Activated CD8-positive, alpha-beta memory T cell treated with anti-CD3 and anti-CD28 coated beads for 24 hours (primary cell): ENCODE results near the gene GCK.

Experiments
- DNase-seq: peaks from one replicate; pipeline ENCODE4 v3.0.0-alpha.2; 2020

GCK gene

DNA sequence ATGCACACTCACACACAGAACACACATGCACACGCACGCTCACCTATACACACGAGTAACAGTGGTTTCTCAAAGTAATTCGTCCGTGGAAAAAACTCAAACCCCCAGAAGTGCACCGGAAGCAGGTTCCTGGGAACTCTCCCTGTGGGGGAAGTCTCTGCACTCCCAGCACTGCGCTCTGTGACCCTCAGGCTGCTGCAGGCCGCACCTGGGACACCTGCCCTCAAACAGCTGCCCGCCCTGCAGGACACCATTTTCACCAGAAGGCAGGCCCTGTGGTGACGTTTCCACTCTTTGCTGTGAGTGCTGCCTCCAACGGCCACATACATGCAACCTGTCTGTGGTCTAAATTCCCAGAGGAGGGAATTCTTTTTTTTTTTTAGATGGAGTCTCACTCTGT, 32.8 kb upstream of the GCK start:
- DNase-seq = no peak

- DNase-seq = no peak
Observed at GRCh38 chr7:44221231-44221791, 32.1 kb upstream of the GCK start.

DNA sequence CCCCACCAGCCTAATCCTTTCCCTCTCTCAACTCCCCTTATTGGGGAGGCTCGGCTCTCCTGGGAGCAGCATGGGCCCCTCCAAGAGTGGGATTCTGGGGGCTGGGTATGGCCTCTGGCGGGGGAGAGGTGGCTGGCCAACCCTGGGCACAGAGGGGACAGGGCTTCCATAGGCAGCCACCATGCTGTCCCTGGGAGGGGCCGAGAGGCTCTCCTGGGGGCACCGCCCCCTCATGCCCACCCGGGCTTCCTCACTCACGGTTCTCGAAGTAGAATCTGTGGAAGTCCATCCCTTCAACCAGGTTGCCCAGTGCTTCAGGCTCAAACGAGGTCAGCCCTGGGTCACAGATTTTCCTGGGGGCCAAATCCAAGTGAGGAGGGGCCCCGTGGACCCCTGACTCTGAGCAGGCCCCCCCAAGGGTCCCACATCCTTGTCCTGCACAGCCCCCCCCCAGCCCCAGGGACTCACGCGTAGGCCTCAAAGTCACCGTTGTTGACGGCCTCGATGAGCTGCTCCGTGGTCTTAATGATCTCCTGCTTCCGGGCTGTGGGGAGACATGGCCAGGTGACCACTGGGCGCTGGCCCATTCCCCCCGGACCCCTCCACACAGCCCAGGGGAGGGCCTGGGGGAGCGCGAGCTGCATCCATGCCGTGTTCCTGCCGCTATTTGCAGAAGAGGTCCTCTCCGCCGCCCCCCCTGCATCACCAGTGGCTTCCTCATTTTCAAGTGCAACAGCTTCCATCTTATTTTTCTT, 31.3 kb upstream of the GCK start:
- no peak for DNase-seq

GRCh38 chr7:44220046-44220357, 30.8 kb upstream of the GCK start:
- DNase-seq = no peak

GRCh38 chr7:44219371-44220045, 30.3 kb upstream of the GCK start:
- no peak for DNase-seq

GRCh38 chr7:44218418-44219201, 29.4 kb upstream of the GCK start:
- DNase-seq = no peak

- no peak for DNase-seq
Observed at GRCh38 chr7:44217852-44218402, 28.7 kb upstream of the GCK start.

GRCh38 chr7:44217223-44217714, 28.0 kb upstream of the GCK start:
- no peak for DNase-seq

DNA sequence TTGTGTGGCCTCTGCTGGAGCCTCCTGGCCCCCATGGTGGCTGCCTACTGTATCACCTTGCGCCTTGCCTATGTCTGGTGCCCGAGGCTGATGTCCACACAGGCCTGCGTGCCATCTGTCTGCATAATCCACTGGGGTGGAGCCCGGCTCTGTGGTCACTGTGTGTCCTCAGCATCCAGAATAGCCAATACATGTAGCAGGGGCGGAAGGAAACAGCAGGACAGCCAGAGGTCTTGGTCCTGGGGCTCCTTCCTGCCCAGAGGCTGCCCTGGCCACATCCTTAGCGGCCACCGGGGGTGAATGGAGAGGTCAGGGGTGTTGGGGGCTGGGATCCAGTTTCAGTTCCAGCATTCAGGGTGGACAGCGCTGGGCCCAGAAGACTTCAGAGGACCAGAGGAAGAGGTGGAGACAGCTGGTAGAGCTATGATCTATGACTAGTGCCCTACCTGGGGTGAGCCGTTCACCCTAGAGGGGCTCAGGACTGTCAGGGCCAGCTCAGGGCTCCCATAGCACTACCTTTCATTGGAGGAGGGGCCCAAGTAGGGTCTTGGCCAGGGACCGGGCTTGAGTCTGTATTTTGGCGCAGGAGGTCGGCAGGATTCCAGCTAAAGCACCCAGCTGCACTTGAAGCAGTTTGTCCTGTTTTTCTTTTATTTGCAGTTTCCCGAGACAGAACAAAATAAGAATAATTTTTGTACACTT, 27.4 kb upstream of the GCK start:
- DNase-seq = no peak

DNA sequence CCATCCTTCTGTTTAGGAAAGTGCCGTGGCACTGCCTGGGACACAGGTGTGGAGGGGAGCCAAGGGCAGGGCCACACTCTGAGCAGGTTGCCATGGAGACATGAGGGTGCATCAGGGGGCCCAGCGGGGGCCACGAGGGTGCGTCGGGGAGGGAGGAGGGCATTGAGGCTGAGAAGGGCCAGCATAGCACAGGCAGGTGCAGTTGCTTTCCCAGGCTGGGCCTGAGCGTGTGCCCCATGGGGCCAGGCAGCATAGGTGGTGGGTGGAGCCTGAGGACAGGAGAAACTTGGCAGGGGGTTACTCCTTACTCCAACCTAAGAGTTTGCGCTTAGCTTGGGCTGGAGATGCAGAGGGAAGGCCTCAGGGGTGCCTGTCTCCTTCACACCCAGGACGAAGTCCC, 26.8 kb upstream of the GCK start:
- DNase-seq = no peak

DNA sequence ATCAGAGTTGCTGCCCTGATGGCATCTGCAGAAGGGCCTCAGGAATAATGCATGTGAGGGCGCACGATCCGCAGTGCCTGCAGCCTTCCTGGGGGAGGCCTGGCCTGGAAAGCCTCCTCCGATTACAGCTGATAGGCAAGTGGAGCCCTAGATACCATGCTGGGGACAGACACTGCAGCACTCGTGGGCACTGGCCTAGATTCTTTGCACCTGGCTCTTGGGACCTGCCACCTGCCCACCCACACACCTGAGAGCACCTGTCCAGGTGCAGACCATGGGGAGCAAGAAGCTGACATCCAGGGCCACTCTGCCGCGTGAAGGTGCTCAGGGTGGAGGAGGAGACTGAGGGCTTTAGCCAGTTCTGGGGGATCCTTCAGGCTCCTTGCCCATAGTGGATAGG, 26.3 kb upstream of the GCK start:
- DNase-seq = no peak

- no peak for DNase-seq
Observed at GRCh38 chr7:44213877-44214388, 24.7 kb upstream of the GCK start.

DNA sequence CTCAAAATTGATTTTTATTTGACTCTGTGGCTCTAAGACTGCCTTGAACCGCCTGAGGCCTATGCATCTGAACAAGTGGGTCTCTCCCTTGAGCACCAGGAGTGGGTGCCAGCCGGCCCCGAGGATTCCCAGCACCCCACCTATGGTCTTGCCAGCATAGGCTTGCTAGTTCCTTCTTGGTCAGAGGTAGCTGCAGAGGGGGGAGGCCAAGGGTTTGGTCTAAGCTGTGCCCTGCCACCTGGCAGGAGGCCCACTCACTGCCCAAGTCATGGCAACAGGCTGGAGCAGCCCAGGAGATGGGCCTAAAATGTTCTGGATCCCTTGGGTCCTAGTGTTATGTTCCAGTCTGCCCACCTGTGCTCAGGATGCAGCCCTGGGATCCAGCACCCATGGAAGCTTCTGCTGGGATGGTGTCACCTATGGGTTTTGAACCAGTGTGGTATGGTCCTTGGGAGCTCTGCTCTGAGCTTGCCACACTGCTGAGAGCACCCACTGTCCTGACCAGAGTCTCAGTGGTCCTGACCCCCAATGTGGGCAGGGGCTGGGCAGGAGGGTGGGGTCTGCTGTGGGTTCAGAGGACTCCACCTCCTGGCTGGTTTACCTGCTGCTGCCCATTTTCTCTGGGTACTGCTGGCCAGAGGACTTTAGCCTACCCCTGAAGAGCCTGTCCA, 24.1 kb upstream of the GCK start:
- no peak for DNase-seq

- no peak for DNase-seq
Observed at GRCh38 chr7:44212581-44213184, 23.4 kb upstream of the GCK start.

DNA sequence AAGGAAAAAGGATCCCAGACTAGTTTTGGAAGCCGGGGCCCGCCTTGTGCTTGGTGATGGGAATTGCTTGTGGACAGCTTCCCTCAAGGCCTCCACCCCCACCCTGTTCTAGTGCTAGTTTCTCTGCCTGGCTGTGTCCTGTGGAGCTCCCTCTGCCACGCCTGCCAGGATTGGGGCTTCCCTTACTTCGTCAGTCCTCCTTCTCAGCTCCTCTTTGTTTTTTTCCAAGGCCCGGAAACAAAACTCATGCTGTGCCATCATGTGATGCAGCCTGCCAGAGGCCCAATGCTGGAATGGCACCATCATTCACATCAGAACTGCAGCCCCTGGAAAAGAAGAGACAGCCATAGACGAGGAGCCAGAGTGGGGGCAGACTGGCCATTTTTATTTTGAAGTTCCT, 22.8 kb upstream of the GCK start:
- DNase-seq = no peak

DNA sequence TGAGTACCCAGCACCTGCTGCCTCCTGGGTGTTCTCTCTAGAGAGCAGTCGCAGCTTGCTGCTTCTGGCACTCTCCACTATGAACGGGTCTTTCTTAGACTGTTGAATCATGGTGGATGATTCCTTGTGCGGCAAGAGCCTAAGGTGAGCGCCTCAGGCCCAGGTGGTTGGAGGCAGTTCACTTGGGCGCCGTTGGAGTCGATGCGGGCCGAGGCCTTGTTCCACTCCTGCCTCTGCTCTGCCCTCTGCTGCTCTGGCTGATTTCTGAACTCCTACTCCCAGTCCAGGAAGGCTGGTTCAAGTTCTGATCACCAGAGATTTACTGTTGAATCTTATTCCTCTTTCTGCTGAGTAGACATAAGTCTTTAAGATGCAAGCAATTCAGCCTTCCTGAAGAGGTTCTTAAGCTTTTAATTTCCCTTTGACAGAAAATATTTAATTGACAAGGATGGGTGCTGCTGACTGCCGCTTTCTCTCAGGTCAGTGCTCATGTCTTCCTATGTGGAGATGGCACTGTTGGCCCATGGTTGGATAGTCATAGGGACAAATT, 22.0 kb upstream of the GCK start:
- DNase-seq = no peak

DNA sequence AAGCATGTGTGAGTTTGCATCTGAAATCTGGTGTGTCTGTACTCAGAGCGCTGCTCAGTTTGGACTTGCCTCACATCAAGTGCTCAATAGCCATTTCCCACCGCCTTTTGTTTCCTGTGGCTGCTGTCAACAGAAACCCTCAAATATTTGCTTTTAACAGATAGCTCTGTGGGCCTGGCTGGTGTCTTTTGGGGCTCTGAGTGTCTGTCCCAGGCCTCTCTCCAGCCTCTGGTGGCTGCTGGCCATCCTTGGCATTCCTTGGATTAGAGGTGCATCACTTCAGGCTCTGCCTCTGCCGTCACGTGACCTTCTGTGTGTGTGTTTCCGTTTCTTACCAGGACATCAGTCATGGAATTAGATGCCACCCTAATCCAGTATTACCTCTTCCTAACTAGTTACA, 20.9 kb upstream of the GCK start:
- DNase-seq = no peak

GRCh38 chr7:44208085-44208484, 18.8 kb upstream of the GCK start:
- DNase-seq = no peak

GRCh38 chr7:44206008-44206407, 16.8 kb upstream of the GCK start:
- no peak for DNase-seq

DNA sequence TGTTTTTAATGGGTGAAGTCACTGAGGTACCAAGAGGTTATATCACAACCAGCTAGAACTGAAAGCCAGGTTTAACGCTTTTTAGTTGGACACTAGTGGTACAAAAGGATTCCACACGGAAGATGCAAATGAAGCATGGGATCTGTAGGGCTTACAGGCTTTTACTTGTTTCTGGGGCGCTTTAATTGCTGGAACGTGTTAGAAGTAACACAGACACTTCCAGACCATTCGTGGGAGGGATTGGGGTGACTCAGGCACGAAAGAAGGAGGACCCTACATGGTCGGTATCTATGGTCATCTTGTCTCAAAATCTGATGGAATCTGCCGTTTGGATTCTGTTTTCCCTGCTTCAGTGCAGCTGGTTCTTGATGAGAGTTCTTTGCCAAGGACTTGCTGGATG, 12.6 kb upstream of the GCK start:
- no peak for DNase-seq
